Bronchial epithelial cell (primary cell): ENCODE results near the gene C16orf74. TPM values are rescaled to one million over a fixed set of nuclear protein-coding genes. Genes with fewer than 3 reads are reported as not detected.
A peak's percentile ranks its signal among the peaks of the same experiment; 100 is the strongest.

Experiments
- DNase-seq: peaks from one replicate; pipeline ENCODE4 v3.0.0-alpha.2; 2010; ENCODE audit warnings: low read depth
- FAIRE-seq: peaks from 2 replicates; lab custom pipeline; 2011; peaks lifted over from hg19 to GRCh38; lab: Jason Lieb, UNC
- H3K27me3 ChIP-seq: 2 replicates; pipeline ENCODE4 v1.5.1; 2011; ENCODE audit warnings: low read length; ENCODE audit not compliant: control insufficient read depth, insufficient read depth
- H3K36me3 ChIP-seq: 2 replicates; pipeline ENCODE4 v1.5.1; 2011; ENCODE audit warnings: low read length; ENCODE audit not compliant: control insufficient read depth, insufficient read depth
- H3K4me3 ChIP-seq: 2 replicates; pipeline ENCODE4 v1.5.1; 2011; ENCODE audit warnings: mild to moderate bottlenecking, low read depth, low read length, control low read depth
- CTCF ChIP-seq: IDR thresholded peaks from 2 replicates; pipeline ENCODE4 v1.5.1; 2011; ENCODE audit warnings: mild to moderate bottlenecking, moderate library complexity, low read length, control low read depth, inconsistent platforms; ENCODE audit not compliant: insufficient read depth, severe bottlenecking
- total RNA-seq: library from RNA; depleted of rRNA; stranded (reverse); fragments of >200 nt; gene quantifications from 2 replicates; pipeline ENCODE4 v1.2.1, GENCODE V29; 2014

Gene C16orf74
- total RNA-seq, 1 donor from 2014 or later: 167 TPM

- FAIRE-seq: no peak
- DNase-seq: no peak
- Histone ChIP-seq H3K36me3 (no peaks in the 10 kb centered on the region), H3K4me3 (no peak overlapping the region), H3K27me3 (no peaks in the 10 kb centered on the region)
- no peak for TF ChIP-seq CTCF
Measured at GRCh38 chr16:85695196-85696128, 55.4 kb downstream of the C16orf74 start.

GRCh38 chr16:85690469-85691064 is 60.3 kb downstream of the C16orf74 start:
- DNase-seq (no peak), FAIRE-seq (no peak)
- TF ChIP-seq CTCF: no peak
- Histone ChIP-seq H3K4me3 (no peak overlapping the region), H3K36me3 (no peaks in the 10 kb centered on the region), H3K27me3 (no peaks in the 10 kb centered on the region)

- FAIRE-seq (no peak), DNase-seq (no peak)
- no peak overlapping the region for H3K4me3 ChIP-seq
- H3K36me3 ChIP-seq: no peaks in the 10 kb centered on the region
- no peaks in the 10 kb centered on the region for H3K27me3 ChIP-seq
- TF ChIP-seq CTCF: no peak
Measured at GRCh38 chr16:85689950-85690320, 61.0 kb downstream of the C16orf74 start.

GRCh38 chr16:85689285-85689949 is 61.5 kb downstream of the C16orf74 start:
- DNase-seq (no peak), FAIRE-seq (no peak)
- peak; percentile 6 for TF ChIP-seq CTCF
- peak overlapping the region; percentile 21 for H3K4me3 ChIP-seq
- H3K27me3 ChIP-seq: no peaks in the 10 kb centered on the region
- no peaks in the 10 kb centered on the region for H3K36me3 ChIP-seq

GRCh38 chr16:85688586-85689284 is 62.2 kb downstream of the C16orf74 start, which contains the start of gene GINS2:
GINS2 (minus strand) TSS chr16:85688954; CDS start chr16:85688898, 56 bp downstream.
- Histone ChIP-seq H3K4me3 (peak within 1 kb of the TSS; percentile 66), H3K36me3 (no peaks in the 10 kb centered on the region), H3K27me3 (no peaks in the 10 kb centered on the region)
- TF ChIP-seq CTCF: no peak
- DNase-seq (peak; percentile 71), FAIRE-seq (no peak)
